Measurements from ENCODE around the gene TUT4.
A peak's percentile ranks its signal among the peaks of the same experiment; 100 is the strongest.

The TUT4 gene

DNA sequence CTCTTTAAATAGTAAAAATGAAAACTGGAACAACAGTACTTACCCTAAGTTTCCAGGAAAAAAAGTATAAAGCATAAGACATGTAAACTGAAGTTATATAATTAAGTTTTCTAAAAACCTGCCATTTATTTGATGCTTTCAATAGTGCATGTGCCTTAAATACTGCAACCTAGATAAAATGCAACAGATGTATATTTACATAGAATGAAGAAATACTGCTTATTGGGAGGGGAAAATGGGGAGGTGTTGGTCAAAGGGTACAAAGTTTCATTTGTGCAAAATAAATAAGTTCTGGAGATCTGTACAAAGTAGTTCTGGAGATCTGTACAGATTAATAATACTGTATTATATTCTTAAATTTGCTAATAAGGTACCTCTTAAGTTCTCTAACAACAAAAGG lies 79.9 kb downstream of the TUT4 start:
- TF ChIP-seq, protein P1, sequence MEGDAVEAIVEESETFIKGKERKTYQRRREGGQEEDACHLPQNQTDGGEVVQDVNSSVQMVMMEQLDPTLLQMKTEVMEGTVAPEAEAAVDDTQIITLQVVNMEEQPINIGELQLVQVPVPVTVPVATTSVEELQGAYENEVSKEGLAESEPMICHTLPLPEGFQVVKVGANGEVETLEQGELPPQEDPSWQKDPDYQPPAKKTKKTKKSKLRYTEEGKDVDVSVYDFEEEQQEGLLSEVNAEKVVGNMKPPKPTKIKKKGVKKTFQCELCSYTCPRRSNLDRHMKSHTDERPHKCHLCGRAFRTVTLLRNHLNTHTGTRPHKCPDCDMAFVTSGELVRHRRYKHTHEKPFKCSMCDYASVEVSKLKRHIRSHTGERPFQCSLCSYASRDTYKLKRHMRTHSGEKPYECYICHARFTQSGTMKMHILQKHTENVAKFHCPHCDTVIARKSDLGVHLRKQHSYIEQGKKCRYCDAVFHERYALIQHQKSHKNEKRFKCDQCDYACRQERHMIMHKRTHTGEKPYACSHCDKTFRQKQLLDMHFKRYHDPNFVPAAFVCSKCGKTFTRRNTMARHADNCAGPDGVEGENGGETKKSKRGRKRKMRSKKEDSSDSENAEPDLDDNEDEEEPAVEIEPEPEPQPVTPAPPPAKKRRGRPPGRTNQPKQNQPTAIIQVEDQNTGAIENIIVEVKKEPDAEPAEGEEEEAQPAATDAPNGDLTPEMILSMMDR (conservative IDR thresholded peaks at IDR 0.05; ENCODE audit: low read depth): no peak
- ChIA-PET POLR2A (ENCODE audit: low non-redundant PET) (no interaction called here), CTCF (interaction anchor here (0.7 kb wide), 1 partner anchor 1229 kb away, joined by 3 read pairs; no protein-coding TSS in a partner anchor)
- H3K27ac ChIP-seq: no peak overlapping the region
- DNase-seq (ENCODE audit: low spot score): no peak

DNA sequence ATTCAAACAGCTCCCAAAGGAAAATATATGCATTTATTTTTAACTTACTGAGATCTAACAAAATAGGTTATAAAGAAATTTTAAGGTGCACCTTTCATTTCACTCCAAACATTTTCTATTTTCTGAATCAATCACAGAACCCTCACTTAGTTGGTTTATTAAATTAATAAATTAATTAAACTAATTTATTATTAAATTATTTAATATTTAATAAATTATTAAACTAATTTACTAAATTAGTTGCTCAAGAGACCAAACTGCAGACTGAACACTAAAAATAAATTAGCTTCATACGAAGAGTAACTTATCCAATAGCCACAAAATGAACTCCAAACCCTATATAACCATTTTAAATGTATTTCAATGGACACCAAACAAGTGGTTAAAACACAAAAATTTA lies 80.5 kb downstream of the TUT4 start:
- CTCF ChIA-PET: interaction anchor here (0.7 kb wide), 1 partner anchor 1229 kb away, joined by 3 read pairs; no protein-coding TSS in a partner anchor
- TF ChIP-seq, protein P1 (conservative IDR thresholded peaks at IDR 0.05; ENCODE audit: low read depth): no peak
- POLR2A ChIA-PET (ENCODE audit: low non-redundant PET): no interaction called here
- no peak for DNase-seq (ENCODE audit: low spot score)
- H3K27ac ChIP-seq: no peak overlapping the region

DNA sequence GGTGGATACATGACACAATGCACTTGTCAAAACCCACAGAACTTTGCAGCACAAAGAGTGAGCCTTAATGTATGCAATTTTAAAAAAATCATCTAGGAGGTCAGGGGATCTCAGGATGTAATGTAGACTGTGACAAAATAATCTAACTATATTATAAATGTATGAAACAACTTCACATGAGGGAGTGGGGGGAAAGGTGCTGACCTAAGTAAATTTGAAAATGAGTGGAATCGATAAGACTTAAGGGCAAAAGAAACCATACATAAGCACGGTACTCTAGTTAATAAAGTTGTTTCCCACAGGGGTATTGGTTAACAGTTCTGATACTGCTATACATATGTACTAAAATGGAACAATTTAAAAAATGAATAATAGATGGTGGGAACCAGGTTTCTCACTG lies 83.8 kb downstream of the TUT4 start:
- ChIA-PET POLR2A (ENCODE audit: low non-redundant PET) (no interaction called here), CTCF (interaction anchor here (0.7 kb wide), 1 partner anchor 187 kb away, joined by 5 read pairs; no protein-coding TSS in a partner anchor)

DNA sequence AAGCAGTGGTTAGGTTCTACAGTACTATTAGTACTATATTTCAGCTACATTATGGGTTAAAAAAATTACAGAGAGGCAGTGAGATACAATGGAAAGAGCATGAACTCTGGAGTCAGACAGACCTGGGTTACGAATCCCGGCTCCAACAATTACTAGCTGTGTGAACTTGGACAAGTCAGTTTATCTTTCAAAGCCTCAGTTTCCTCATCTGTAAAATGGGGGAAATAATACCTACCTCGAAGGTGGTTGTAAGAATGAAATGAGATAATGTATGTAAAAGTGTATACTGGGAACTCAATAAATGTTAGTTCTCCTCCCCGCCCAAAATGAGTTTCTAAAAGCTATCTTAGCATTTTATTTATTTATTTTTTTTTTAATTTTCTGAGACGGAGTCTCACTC lies 89.0 kb downstream of the TUT4 start:
- POLR2A ChIA-PET (ENCODE audit: low non-redundant PET): no interaction called here

More for the DNA sequence above, 83.8 kb downstream of the TUT4 start:
- TF ChIP-seq, protein P1 (conservative IDR thresholded peaks at IDR 0.05; ENCODE audit: low read depth): no peak
- no peak for DNase-seq (ENCODE audit: low spot score)
- no peak overlapping the region for H3K27ac ChIP-seq

DNA sequence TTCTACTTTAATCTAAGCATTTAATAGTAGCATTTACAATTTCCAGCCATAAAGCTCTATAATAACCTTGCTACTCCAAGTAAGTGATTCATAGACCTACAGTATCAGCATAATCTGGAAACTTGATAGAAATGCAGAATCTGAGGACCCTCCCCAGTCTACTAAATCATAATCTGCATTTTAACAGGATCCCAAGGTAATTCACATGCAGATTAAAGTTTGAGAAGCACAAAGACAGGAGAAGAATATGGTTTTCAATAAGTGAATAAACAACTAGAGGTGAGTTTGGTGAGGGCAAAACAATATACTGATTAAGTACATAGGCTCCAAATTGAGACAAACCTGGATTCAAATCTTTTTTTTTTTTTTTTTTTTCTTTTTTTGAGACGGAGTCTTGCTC lies 91.1 kb downstream of the TUT4 start:
- no peak overlapping the region for H3K27ac ChIP-seq
- ChIA-PET CTCF (interaction anchor here (0.6 kb wide), 1 partner anchor 656 kb away, joined by 9 read pairs; no protein-coding TSS in a partner anchor), POLR2A (ENCODE audit: low non-redundant PET) (no interaction called here)
- TF ChIP-seq, protein P1 (conservative IDR thresholded peaks at IDR 0.05; ENCODE audit: low read depth): no peak
- DNase-seq (ENCODE audit: low spot score): no peak

More for the DNA sequence above, 89.0 kb downstream of the TUT4 start:
- TF ChIP-seq, protein P1 (conservative IDR thresholded peaks at IDR 0.05; ENCODE audit: low read depth): no peak
- no peak for DNase-seq (ENCODE audit: low spot score)
- CTCF ChIA-PET: no interaction called here
- no peak overlapping the region for H3K27ac ChIP-seq

DNA sequence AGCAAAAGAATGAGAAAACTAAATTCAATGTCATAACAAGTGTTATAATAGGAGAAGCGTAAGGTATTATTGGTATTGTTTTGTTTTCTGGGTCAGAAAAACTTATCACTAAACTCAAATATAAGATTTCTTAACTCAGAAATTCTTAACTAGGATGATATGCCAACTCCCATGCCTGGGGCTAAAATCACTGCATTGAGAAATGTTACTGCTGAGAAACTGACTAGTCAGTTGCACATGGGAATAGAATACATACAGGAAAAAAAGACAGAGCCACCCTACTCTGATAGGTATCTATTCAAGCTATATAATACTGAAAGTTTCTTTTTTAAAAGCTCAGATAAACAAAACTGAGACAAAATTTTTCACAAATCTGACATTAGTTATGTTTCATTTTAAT lies 92.2 kb downstream of the TUT4 start:
- CTCF ChIA-PET: no interaction called here
- peak; percentile 30 for DNase-seq (ENCODE audit: low spot score)
- H3K27ac ChIP-seq: no peak overlapping the region
- POLR2A ChIA-PET (ENCODE audit: low non-redundant PET): no interaction called here
- TF ChIP-seq, protein P1 (conservative IDR thresholded peaks at IDR 0.05; ENCODE audit: low read depth): no peak
